Liver (tissue), 9 donors: Measurements from ENCODE around the gene ARMC2. TPM values are rescaled to one million over a fixed set of nuclear protein-coding genes. Genes with fewer than 3 reads are reported as not detected.

Experiments used
- DNase-seq: peaks from one replicate; pipeline ENCODE4 v3.0.0-alpha.2; 2017; ENCODE audit warnings: low spot score
- H3K27ac ChIP-seq, 2 donors: one replicate each; pipeline ENCODE4 v1.7.0; 2013; ENCODE audit warnings: inconsistent platforms in 2 of 2, low read length in 2 of 2, control low read depth in 1 of 2, low read depth in 1 of 2, mild to moderate bottlenecking in 1 of 2
- H3K27me3 ChIP-seq, 4 donors: one replicate each; pipeline versions ENCODE4 v1.6.1 to v1.7.0; 2013; ENCODE audit warnings: low read length in 3 of 4, inconsistent platforms in 1 of 4, mild to moderate bottlenecking in 1 of 4, moderate library complexity in 1 of 4; ENCODE audit not compliant: control insufficient read depth in 4 of 4, insufficient read depth in 4 of 4
- H3K36me3 ChIP-seq, 4 donors: one replicate each; pipeline versions ENCODE4 v1.6.1 to v1.7.0; 2013; ENCODE audit warnings: low read length in 3 of 4, mild to moderate bottlenecking in 3 of 4, low read depth in 1 of 4, moderate library complexity in 1 of 4; ENCODE audit not compliant: control insufficient read depth in 4 of 4, insufficient read depth in 3 of 4
- H3K4me1 ChIP-seq, 4 donors: one replicate each; pipeline versions ENCODE4 v1.6.1 to v1.7.0; 2013; ENCODE audit warnings: low read length in 3 of 4, mild to moderate bottlenecking in 3 of 4, moderate library complexity in 1 of 4; ENCODE audit not compliant: control insufficient read depth in 4 of 4, insufficient read depth in 4 of 4
- H3K4me3 ChIP-seq, 3 donors: one replicate each; pipeline versions ENCODE4 v1.6.1 to v1.7.0; 2013; ENCODE audit warnings: low read length in 3 of 3, control low read depth in 1 of 3, low read depth in 1 of 3, mild to moderate bottlenecking in 1 of 3
- H3K9ac ChIP-seq, 2 donors: one replicate each; pipeline ENCODE4 v1.7.0; 2013; ENCODE audit warnings: low read length in 2 of 2, mild to moderate bottlenecking in 2 of 2, moderate library complexity in 2 of 2, control low read depth in 1 of 2, low read depth in 1 of 2
- H3K9me3 ChIP-seq, 4 donors: one replicate each; pipeline versions ENCODE4 v1.6.1 to v1.7.0; 2013; ENCODE audit warnings: low read length in 3 of 4; ENCODE audit not compliant: control insufficient read depth in 4 of 4
- EGR1 ChIP-seq, 2 donors: IDR thresholded peaks; 2 replicates each; pipeline ENCODE4 v1.6.1; 2016 to 2018; ENCODE audit warnings: antibody characterized with exemption in 2 of 2, low read depth in 2 of 2
- FOXA2 ChIP-seq: IDR thresholded peaks from 2 replicates; pipeline ENCODE4 v1.6.1; 2016; ENCODE audit warnings: antibody characterized with exemption
- GABPA ChIP-seq, 2 donors: IDR thresholded peaks in 1 of 2; conservative IDR thresholded peaks in 1 of 2; 2 replicates each; pipeline ENCODE4 v1.6.1; 2016; ENCODE audit warnings: antibody characterized with exemption in 2 of 2, mild to moderate bottlenecking in 1 of 2, moderate library complexity in 1 of 2
- HNF4A ChIP-seq, 2 donors: conservative IDR thresholded peaks; 2 replicates each; pipeline ENCODE4 v1.6.1; 2016; ENCODE audit warnings: antibody characterized with exemption in 2 of 2, mild to moderate bottlenecking in 2 of 2
- HNF4G ChIP-seq: IDR thresholded peaks from 2 replicates; pipeline ENCODE4 v1.6.1; 2016; ENCODE audit warnings: antibody characterized with exemption
- JUND ChIP-seq, 2 donors: IDR thresholded peaks; 2 replicates each; pipeline ENCODE4 v1.6.1; 2016; ENCODE audit warnings: antibody characterized with exemption in 2 of 2
- NR2F2 ChIP-seq: IDR thresholded peaks from 2 replicates; pipeline ENCODE4 v1.6.1; 2016; ENCODE audit warnings: antibody characterized with exemption
- RAD21 ChIP-seq, 2 donors: IDR thresholded peaks; 2 replicates each; pipeline ENCODE4 v1.6.1; 2016; ENCODE audit warnings: antibody characterized with exemption in 2 of 2, mild to moderate bottlenecking in 2 of 2
- SP1 ChIP-seq: IDR thresholded peaks from 2 replicates; pipeline ENCODE4 v1.6.1; 2018; ENCODE audit warnings: antibody characterized with exemption, mild to moderate bottlenecking
- TAF1 ChIP-seq: conservative IDR thresholded peaks from 2 replicates; pipeline ENCODE4 v1.6.1; 2016; ENCODE audit warnings: antibody characterized with exemption, mild to moderate bottlenecking
- YY1 ChIP-seq: IDR thresholded peaks from 2 replicates; pipeline ENCODE4 v1.6.1; 2016; ENCODE audit warnings: antibody characterized with exemption, mild to moderate bottlenecking
- WGBS: extraction: QIAGEN DNeasy Blood & Tissue Kit; methylation state at CpG from one replicate; pipeline ENCODE4 v1.1.7; 2013; 5-methylcytosine and 5-hydroxymethylcytosine counted together
- polyA plus RNA-seq, 2 donors: library from polyadenylated mRNA; stranded (reverse) in 1 of 2; unstranded in 1 of 2; fragments of 200-250 nt in 1 of 2; fragments of >200 nt in 1 of 2; fragmentation: Nextera tagmentation in 1 of 2; extraction: Ambion mirVana in 1 of 2; gene quantifications; one replicate each; pipeline versions ENCODE4 v1.2.1 to v1.2.3, GENCODE V29; 2013 to 2015
- total RNA-seq, 2 donors: library from RNA; depleted of rRNA; stranded (reverse); fragments of >200 nt; gene quantifications; one replicate each; pipeline ENCODE4 v1.2.3, GENCODE V29; 2014
- TF ChIP-seq, protein P1 (sequence below): IDR thresholded peaks from 2 replicates; pipeline ENCODE4 v1.6.1; 2016; ENCODE audit warnings: antibody characterized with exemption, mild to moderate bottlenecking
- TF ChIP-seq, protein P2 (sequence below): IDR thresholded peaks from 2 replicates; pipeline ENCODE4 v1.6.1; 2016; ENCODE audit warnings: antibody characterized with exemption
- TF ChIP-seq, protein P3 (sequence below): IDR thresholded peaks from 2 replicates; pipeline ENCODE4 v1.6.1; 2016; ENCODE audit warnings: antibody characterized with exemption
- TF ChIP-seq, protein P4 (sequence below): fragments of 150-350 bp; IDR thresholded peaks from 2 replicates; pipeline ENCODE4 v1.5.1; 2017; ENCODE audit warnings: improper control_type of control experiment, low read depth, low read length; ENCODE audit not compliant: missing input control
- donor health status: healthy.
- donor health status: healthy.
- donor health status: healthy.
- donor health status: healthy.
- donor health status: healthy.

Gene ARMC2
- total and polyA plus RNA-seq, 4 donors, result 0.24 to 1.5 (median 0.73) TPM

DNA sequence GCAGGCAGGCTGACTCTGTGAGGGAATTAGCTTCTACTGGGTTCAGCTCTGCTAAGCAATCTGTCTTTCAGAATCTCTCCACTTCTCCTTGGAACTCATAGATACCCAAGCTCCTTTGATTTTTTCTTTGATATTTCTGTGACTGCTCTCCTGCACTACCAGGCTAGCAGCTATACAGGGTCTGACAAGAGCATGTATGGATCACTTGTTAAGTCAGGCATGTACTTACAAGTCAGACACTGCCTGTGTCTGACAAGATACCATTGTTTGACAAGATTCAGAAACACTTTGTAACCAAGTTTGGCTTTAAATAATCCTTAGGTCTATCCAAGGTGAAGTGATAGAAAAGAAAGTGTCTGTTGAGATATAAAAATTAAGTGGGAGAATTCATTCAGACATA lies 167.0 kb downstream of the ARMC2 start:
- H3K4me3 ChIP-seq, result no peak overlapping the region
- peaks cover 0 to 9% (median 8%) of the 10 kb centered on the region in 4 donors for H3K4me1 ChIP-seq
- no peaks in the 10 kb centered on the region for H3K27me3 ChIP-seq
- H3K36me3 ChIP-seq, result no peaks in the 10 kb centered on the region
- no peak for TF ChIP-seq GABPA (IDR thresholded peaks at IDR 0.05 in 1 of 2, conservative IDR thresholded peaks at IDR 0.05 in 1 of 2)
- TF ChIP-seq, protein P1, sequence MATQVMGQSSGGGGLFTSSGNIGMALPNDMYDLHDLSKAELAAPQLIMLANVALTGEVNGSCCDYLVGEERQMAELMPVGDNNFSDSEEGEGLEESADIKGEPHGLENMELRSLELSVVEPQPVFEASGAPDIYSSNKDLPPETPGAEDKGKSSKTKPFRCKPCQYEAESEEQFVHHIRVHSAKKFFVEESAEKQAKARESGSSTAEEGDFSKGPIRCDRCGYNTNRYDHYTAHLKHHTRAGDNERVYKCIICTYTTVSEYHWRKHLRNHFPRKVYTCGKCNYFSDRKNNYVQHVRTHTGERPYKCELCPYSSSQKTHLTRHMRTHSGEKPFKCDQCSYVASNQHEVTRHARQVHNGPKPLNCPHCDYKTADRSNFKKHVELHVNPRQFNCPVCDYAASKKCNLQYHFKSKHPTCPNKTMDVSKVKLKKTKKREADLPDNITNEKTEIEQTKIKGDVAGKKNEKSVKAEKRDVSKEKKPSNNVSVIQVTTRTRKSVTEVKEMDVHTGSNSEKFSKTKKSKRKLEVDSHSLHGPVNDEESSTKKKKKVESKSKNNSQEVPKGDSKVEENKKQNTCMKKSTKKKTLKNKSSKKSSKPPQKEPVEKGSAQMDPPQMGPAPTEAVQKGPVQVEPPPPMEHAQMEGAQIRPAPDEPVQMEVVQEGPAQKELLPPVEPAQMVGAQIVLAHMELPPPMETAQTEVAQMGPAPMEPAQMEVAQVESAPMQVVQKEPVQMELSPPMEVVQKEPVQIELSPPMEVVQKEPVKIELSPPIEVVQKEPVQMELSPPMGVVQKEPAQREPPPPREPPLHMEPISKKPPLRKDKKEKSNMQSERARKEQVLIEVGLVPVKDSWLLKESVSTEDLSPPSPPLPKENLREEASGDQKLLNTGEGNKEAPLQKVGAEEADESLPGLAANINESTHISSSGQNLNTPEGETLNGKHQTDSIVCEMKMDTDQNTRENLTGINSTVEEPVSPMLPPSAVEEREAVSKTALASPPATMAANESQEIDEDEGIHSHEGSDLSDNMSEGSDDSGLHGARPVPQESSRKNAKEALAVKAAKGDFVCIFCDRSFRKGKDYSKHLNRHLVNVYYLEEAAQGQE, result no peak
- no peak for TF ChIP-seq HNF4A (conservative IDR thresholded peaks at IDR 0.05)
- no peak for TF ChIP-seq TAF1
- no peak for TF ChIP-seq HNF4G
- TF ChIP-seq, protein P2, sequence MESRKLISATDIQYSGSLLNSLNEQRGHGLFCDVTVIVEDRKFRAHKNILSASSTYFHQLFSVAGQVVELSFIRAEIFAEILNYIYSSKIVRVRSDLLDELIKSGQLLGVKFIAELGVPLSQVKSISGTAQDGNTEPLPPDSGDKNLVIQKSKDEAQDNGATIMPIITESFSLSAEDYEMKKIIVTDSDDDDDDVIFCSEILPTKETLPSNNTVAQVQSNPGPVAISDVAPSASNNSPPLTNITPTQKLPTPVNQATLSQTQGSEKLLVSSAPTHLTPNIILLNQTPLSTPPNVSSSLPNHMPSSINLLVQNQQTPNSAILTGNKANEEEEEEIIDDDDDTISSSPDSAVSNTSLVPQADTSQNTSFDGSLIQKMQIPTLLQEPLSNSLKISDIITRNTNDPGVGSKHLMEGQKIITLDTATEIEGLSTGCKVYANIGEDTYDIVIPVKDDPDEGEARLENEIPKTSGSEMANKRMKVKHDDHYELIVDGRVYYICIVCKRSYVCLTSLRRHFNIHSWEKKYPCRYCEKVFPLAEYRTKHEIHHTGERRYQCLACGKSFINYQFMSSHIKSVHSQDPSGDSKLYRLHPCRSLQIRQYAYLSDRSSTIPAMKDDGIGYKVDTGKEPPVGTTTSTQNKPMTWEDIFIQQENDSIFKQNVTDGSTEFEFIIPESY, result no peak
- no peak for TF ChIP-seq EGR1 (IDR thresholded peaks at IDR 0.05; ENCODE audit: low read depth in 2 of 2)
- TF ChIP-seq, protein P3, sequence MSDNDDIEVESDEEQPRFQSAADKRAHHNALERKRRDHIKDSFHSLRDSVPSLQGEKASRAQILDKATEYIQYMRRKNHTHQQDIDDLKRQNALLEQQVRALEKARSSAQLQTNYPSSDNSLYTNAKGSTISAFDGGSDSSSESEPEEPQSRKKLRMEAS, result no peak
- no peak for TF ChIP-seq SP1
- DNase-seq, result no peak
- H3K27ac ChIP-seq, result no peak overlapping the region
- H3K9ac ChIP-seq, result no peak overlapping the region
- H3K9me3 ChIP-seq, result no peaks in the 10 kb centered on the region

DNA sequence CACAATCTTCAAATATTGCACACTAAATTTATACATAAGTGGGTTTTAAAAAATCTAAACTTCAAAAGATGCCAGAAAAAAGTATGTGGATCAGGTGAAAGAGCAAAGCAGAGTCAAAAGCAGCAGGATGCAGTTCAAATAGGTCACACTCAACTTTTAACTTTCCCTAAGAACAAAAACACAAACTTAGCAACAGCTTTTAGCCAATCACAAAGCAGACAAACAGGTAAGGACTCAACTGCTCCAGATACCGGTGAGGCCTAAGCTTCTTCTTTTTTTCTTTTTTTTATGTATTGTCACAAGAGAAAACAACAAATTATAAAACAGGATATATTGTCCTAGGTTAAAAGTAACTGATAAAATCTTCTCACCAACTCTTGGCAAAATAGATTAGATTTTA lies 171.7 kb downstream of the ARMC2 start:
- Histone ChIP-seq H3K4me3 (no peak overlapping the region), H3K4me1 (no peaks in the 10 kb centered on the region), H3K27ac (no peak overlapping the region), H3K9ac (no peak overlapping the region), H3K36me3 (no peaks in the 10 kb centered on the region), H3K9me3 (no peaks in the 10 kb centered on the region), H3K27me3 (no peaks in the 10 kb centered on the region)
- WGBS, result 44% methylated on average over 1 of the region's 1 CpG
- TF ChIP-seq, protein P2, result no peak
- TF ChIP-seq, protein P4, sequence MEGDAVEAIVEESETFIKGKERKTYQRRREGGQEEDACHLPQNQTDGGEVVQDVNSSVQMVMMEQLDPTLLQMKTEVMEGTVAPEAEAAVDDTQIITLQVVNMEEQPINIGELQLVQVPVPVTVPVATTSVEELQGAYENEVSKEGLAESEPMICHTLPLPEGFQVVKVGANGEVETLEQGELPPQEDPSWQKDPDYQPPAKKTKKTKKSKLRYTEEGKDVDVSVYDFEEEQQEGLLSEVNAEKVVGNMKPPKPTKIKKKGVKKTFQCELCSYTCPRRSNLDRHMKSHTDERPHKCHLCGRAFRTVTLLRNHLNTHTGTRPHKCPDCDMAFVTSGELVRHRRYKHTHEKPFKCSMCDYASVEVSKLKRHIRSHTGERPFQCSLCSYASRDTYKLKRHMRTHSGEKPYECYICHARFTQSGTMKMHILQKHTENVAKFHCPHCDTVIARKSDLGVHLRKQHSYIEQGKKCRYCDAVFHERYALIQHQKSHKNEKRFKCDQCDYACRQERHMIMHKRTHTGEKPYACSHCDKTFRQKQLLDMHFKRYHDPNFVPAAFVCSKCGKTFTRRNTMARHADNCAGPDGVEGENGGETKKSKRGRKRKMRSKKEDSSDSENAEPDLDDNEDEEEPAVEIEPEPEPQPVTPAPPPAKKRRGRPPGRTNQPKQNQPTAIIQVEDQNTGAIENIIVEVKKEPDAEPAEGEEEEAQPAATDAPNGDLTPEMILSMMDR, result no peak
- no peak for TF ChIP-seq EGR1 (IDR thresholded peaks at IDR 0.05; ENCODE audit: low read depth in 2 of 2)
- TF ChIP-seq FOXA2, result no peak
- no peak for TF ChIP-seq TAF1
- no peak for TF ChIP-seq RAD21 (IDR thresholded peaks at IDR 0.05)
- TF ChIP-seq JUND (IDR thresholded peaks at IDR 0.05), result no peak
- TF ChIP-seq YY1, result no peak
- TF ChIP-seq NR2F2, result no peak
- no peak for DNase-seq
